ENCODE results near the gene MS4A10. TPM values are rescaled to one million over a fixed set of nuclear protein-coding genes. Genes with fewer than 3 reads are reported as not detected.
"Not testable (repeated sequence)": the region's sequence is repeated elsewhere in the genome, so short reads cannot be mapped to it uniquely, and the experiment has no call there.

The MS4A10 gene
- total RNA-seq, result not detected in 2 replicates

- intact Hi-C loops (cut with micrococcal nuclease), result no loop called here
Observed at GRCh38 chr11:60785136-60785535, at the start of gene MS4A10. Gene MS4A10, plus strand, starts transcription at chr11:60785333. Its CDS starts 5,003 bp downstream, at chr11:60790336.

GRCh38 chr11:60739114-60739513, 46.0 kb upstream of the MS4A10 start:
- intact Hi-C loops (cut with micrococcal nuclease), result no loop called here

GRCh38 chr11:60740573-60740972, 44.6 kb upstream of the MS4A10 start:
- intact Hi-C loops (cut with micrococcal nuclease), result no loop called here

- intact Hi-C loops (cut with micrococcal nuclease), result no loop called here
Observed at GRCh38 chr11:60741421-60741820, 43.7 kb upstream of the MS4A10 start.

- intact Hi-C loops (cut with micrococcal nuclease), result no loop called here
Observed at GRCh38 chr11:60743058-60743457, 42.1 kb upstream of the MS4A10 start.

GRCh38 chr11:60744114-60744513, 41.0 kb upstream of the MS4A10 start:
- intact Hi-C loops (cut with micrococcal nuclease), result no loop called here

- intact Hi-C loops (cut with micrococcal nuclease), result no loop called here
Observed at GRCh38 chr11:60747359-60747873, 37.7 kb upstream of the MS4A10 start.

- intact Hi-C loops (cut with micrococcal nuclease), result no loop called here
Observed at GRCh38 chr11:60748225-60748624, 36.9 kb upstream of the MS4A10 start.

GRCh38 chr11:60748821-60749220, 36.3 kb upstream of the MS4A10 start:
- intact Hi-C loops (cut with micrococcal nuclease), result no loop called here

- intact Hi-C loops (cut with micrococcal nuclease), result no loop called here
Observed at GRCh38 chr11:60750911-60751310, 34.2 kb upstream of the MS4A10 start.

- intact Hi-C loops (cut with micrococcal nuclease), result no loop called here
Observed at GRCh38 chr11:60753309-60753708, 31.8 kb upstream of the MS4A10 start.

GRCh38 chr11:60754887-60755286, 30.2 kb upstream of the MS4A10 start:
- intact Hi-C loops (cut with micrococcal nuclease), result no loop called here

GRCh38 chr11:60756307-60757032, 28.7 kb upstream of the MS4A10 start, which contains the start of gene MS4A15:
Gene MS4A15, plus strand, starts transcription at chr11:60756867. Its CDS starts 6,867 bp downstream, at chr11:60763734.
- intact Hi-C loops (cut with micrococcal nuclease), result no loop called here

GRCh38 chr11:60757231-60757800, 27.8 kb upstream of the MS4A10 start:
- intact Hi-C loops (cut with micrococcal nuclease), result no loop called here

- intact Hi-C loops (cut with micrococcal nuclease), result not testable (repeated sequence)
Observed at GRCh38 chr11:60758671-60759070, 26.5 kb upstream of the MS4A10 start.

GRCh38 chr11:60759438-60760225, 25.5 kb upstream of the MS4A10 start:
- intact Hi-C loops (cut with micrococcal nuclease), result not testable (repeated sequence)

- intact Hi-C loops (cut with micrococcal nuclease), result no loop called here
Observed at GRCh38 chr11:60761436-60762190, 23.5 kb upstream of the MS4A10 start.

GRCh38 chr11:60762851-60763691, 22.1 kb upstream of the MS4A10 start:
- intact Hi-C loops (cut with micrococcal nuclease), result no loop called here

- intact Hi-C loops (cut with micrococcal nuclease), result no loop called here
Observed at GRCh38 chr11:60763692-60764369, 21.3 kb upstream of the MS4A10 start.

- intact Hi-C loops (cut with micrococcal nuclease), result no loop called here
Observed at GRCh38 chr11:60764879-60765278, 20.3 kb upstream of the MS4A10 start.

Data from T-helper 2 cell treated with Interferon-gamma antibody and Interleukin-4, amounts not matched to agents 100 ng/mL and 5 ng/mL, for 36 hours (primary cell).